Vagina (tissue), 2 donors: ENCODE measurements around the gene SPATA46.

Experiments
- POLR2A ChIP-seq, 2 donors: fragments of 450-650 bp; IDR thresholded peaks; one replicate each; pipeline ENCODE4 v1.6.1; 2017; ENCODE audit warnings: antibody characterized with exemption in 2 of 2, mild to moderate bottlenecking in 2 of 2, moderate library complexity in 2 of 2
- TF ChIP-seq, protein P1 (sequence below), 3 experiments: fragments of 450-650 bp in 2 of 3; fragments of 200-600 bp in 1 of 3; sonication (generic) in 1 of 3; IDR thresholded peaks; one replicate each; pipeline ENCODE4 v1.5.1; 2017 to 2019; ENCODE audit warnings: antibody characterized with exemption in 3 of 3, mild to moderate bottlenecking in 2 of 3, moderate library complexity in 2 of 3

DNA sequence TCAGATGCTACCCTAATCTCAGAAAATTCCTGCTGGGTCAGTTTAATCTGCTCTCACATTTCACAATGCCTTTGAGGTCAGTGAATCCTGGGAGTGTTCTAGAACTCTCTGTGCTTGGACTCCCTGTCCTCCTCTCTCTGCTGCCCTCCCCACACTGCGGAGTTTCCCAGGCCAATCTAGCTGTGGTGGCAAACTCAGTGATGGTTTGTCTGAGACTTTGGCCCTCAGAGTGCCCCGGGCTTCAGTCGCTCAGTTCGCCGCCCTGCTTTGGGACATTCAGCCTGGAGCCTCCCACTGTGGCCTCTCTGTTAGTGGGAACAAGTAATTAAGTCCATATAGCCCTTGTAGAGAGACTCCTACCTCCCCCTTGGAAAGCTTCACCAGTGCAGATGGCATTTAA is 12.0 kb upstream of the SPATA46 start:
- TF ChIP-seq, protein P1, sequence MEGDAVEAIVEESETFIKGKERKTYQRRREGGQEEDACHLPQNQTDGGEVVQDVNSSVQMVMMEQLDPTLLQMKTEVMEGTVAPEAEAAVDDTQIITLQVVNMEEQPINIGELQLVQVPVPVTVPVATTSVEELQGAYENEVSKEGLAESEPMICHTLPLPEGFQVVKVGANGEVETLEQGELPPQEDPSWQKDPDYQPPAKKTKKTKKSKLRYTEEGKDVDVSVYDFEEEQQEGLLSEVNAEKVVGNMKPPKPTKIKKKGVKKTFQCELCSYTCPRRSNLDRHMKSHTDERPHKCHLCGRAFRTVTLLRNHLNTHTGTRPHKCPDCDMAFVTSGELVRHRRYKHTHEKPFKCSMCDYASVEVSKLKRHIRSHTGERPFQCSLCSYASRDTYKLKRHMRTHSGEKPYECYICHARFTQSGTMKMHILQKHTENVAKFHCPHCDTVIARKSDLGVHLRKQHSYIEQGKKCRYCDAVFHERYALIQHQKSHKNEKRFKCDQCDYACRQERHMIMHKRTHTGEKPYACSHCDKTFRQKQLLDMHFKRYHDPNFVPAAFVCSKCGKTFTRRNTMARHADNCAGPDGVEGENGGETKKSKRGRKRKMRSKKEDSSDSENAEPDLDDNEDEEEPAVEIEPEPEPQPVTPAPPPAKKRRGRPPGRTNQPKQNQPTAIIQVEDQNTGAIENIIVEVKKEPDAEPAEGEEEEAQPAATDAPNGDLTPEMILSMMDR (IDR thresholded peaks at IDR 0.05) = no peak
- TF ChIP-seq POLR2A (IDR thresholded peaks at IDR 0.05) = no peak
